ENCODE results near the gene BEAN1.

The BEAN1 gene

GRCh38 chr16:66515596-66516508, 88.8 kb downstream of the BEAN1 start:
- no peaks in the 10 kb centered on the region for H3K9me3 ChIP-seq (ENCODE audit: insufficient read depth, low read length, severe bottlenecking)
- no peaks in the 10 kb centered on the region for H4K20me1 ChIP-seq (ENCODE audit: insufficient read depth, low read length)
- H3K27me3 ChIP-seq (ENCODE audit: insufficient read depth, low read length, poor library complexity), result no peaks in the 10 kb centered on the region
- peaks cover 2% of the 10 kb centered on the region; the same call in 1 of the 2 replicates for H3K79me2 ChIP-seq (ENCODE audit: insufficient read depth, low read length)
- H2AFZ ChIP-seq (ENCODE audit: low read depth, low read length), result no peak overlapping the region
- peak overlapping the region; percentile 81 for H3K27ac ChIP-seq (ENCODE audit: low read length)
- H3K4me2 ChIP-seq (ENCODE audit: insufficient read depth, low read length), result no peak overlapping the region
- TF ChIP-seq EZH2 (IDR thresholded peaks at IDR 0.05; ENCODE audit: borderline replicate concordance, low read depth, low read length, severe bottlenecking), result no peak
- TF ChIP-seq CTCF (IDR thresholded peaks at IDR 0.05; ENCODE audit: borderline replicate concordance, extremely low read depth, low read length, poor library complexity, severe bottlenecking), result peak; percentile 46
- DNase-seq (peak; percentile 48), ATAC-seq (ENCODE audit: insufficient read depth, low read depth) (peak; percentile 47)
- peaks cover 33% of the 10 kb centered on the region for H3K4me1 ChIP-seq (ENCODE audit: insufficient read depth, low read length)
- peak overlapping the region; percentile 25; the same call in 1 of the 2 replicates for H3K9ac ChIP-seq (ENCODE audit: low read depth, low read length)
- H3K4me3 ChIP-seq (ENCODE audit: low read depth in 1 of 2, low read length in 2 of 2), result no peak overlapping the region
- peaks cover 18% of the 10 kb centered on the region; the same call in 1 of the 2 replicates for H3K36me3 ChIP-seq (ENCODE audit: insufficient read depth, low read length)

GRCh38 chr16:66516509-66516807, 89.4 kb downstream of the BEAN1 start:
- peak overlapping the region; percentile 81 for H3K27ac ChIP-seq (ENCODE audit: low read length)
- H2AFZ ChIP-seq (ENCODE audit: low read depth, low read length), result no peak overlapping the region
- H3K4me2 ChIP-seq (ENCODE audit: insufficient read depth, low read length), result no peak overlapping the region
- no peaks in the 10 kb centered on the region for H3K9me3 ChIP-seq (ENCODE audit: insufficient read depth, low read length, severe bottlenecking)
- DNase-seq, result no peak
- peaks cover 40% of the 10 kb centered on the region for H3K4me1 ChIP-seq (ENCODE audit: insufficient read depth, low read length)
- no peak overlapping the region for H3K4me3 ChIP-seq (ENCODE audit: low read depth in 1 of 2, low read length in 2 of 2)
- TF ChIP-seq CTCF (IDR thresholded peaks at IDR 0.05; ENCODE audit: borderline replicate concordance, extremely low read depth, low read length, poor library complexity, severe bottlenecking) (no peak), EZH2 (IDR thresholded peaks at IDR 0.05; ENCODE audit: borderline replicate concordance, low read depth, low read length, severe bottlenecking) (no peak)
- peak overlapping the region; percentile 25; the same call in 1 of the 2 replicates for H3K9ac ChIP-seq (ENCODE audit: low read depth, low read length)
- H3K27me3 ChIP-seq (ENCODE audit: insufficient read depth, low read length, poor library complexity), result no peaks in the 10 kb centered on the region
- no peaks in the 10 kb centered on the region for H4K20me1 ChIP-seq (ENCODE audit: insufficient read depth, low read length)
- ATAC-seq (ENCODE audit: insufficient read depth, low read depth), result peak; percentile 7; the same call in 2 of the 3 replicates
- peaks cover 2% of the 10 kb centered on the region; the same call in 1 of the 2 replicates for H3K79me2 ChIP-seq (ENCODE audit: insufficient read depth, low read length)
- peaks cover 18% of the 10 kb centered on the region; the same call in 1 of the 2 replicates for H3K36me3 ChIP-seq (ENCODE audit: insufficient read depth, low read length)

- peaks cover 2% of the 10 kb centered on the region; the same call in 1 of the 2 replicates for H3K79me2 ChIP-seq (ENCODE audit: insufficient read depth, low read length)
- TF ChIP-seq EZH2 (IDR thresholded peaks at IDR 0.05; ENCODE audit: borderline replicate concordance, low read depth, low read length, severe bottlenecking), result no peak
- TF ChIP-seq CTCF (IDR thresholded peaks at IDR 0.05; ENCODE audit: borderline replicate concordance, extremely low read depth, low read length, poor library complexity, severe bottlenecking), result no peak
- no peak overlapping the region for H3K4me3 ChIP-seq (ENCODE audit: low read depth in 1 of 2, low read length in 2 of 2)
- H3K27ac ChIP-seq (ENCODE audit: low read length), result peak overlapping the region; percentile 81
- peaks cover 45% of the 10 kb centered on the region for H3K4me1 ChIP-seq (ENCODE audit: insufficient read depth, low read length)
- no peak overlapping the region for H3K4me2 ChIP-seq (ENCODE audit: insufficient read depth, low read length)
- ATAC-seq (ENCODE audit: insufficient read depth, low read depth) (peak; percentile 71), DNase-seq (peak; percentile 73)
- H2AFZ ChIP-seq (ENCODE audit: low read depth, low read length), result no peak overlapping the region
- peaks cover 18% of the 10 kb centered on the region; the same call in 1 of the 2 replicates for H3K36me3 ChIP-seq (ENCODE audit: insufficient read depth, low read length)
- no peaks in the 10 kb centered on the region for H4K20me1 ChIP-seq (ENCODE audit: insufficient read depth, low read length)
- H3K9ac ChIP-seq (ENCODE audit: low read depth, low read length), result 0 out of 2 replicates have a peak overlapping the region, but pooled peaks have one; percentile 25
- H3K9me3 ChIP-seq (ENCODE audit: insufficient read depth, low read length, severe bottlenecking), result no peaks in the 10 kb centered on the region
- no peaks in the 10 kb centered on the region for H3K27me3 ChIP-seq (ENCODE audit: insufficient read depth, low read length, poor library complexity)
Measured at GRCh38 chr16:66516808-66517585, 89.9 kb downstream of the BEAN1 start.
